Activated effector memory CD4-positive, alpha-beta T cell treated with anti-CD3 and anti-CD28 coated beads, Interleukin-2, amount 50 U/mL, for 16 hours (primary cell): ENCODE data around the gene NMB.

Source experiments
- DNase-seq: peaks from one replicate; pipeline ENCODE4 v3.0.0-alpha.2; 2020

The NMB gene

GRCh38 chr15:84609818-84610525, 48.0 kb downstream of the NMB start:
- peak; percentile 50 for DNase-seq

GRCh38 chr15:84608707-84609284, 49.2 kb downstream of the NMB start:
- no peak for DNase-seq

GRCh38 chr15:84606653-84607120, 51.3 kb downstream of the NMB start:
- no peak for DNase-seq

- peak; percentile 24 for DNase-seq
Observed at GRCh38 chr15:84605554-84605882, 52.5 kb downstream of the NMB start.
